Smooth muscle cell (in vitro differentiated cells): ENCODE data around the gene BPIFB3. TPM values are rescaled to one million over a fixed set of nuclear protein-coding genes. Genes with fewer than 3 reads are reported as not detected.

ENCODE experiments used
- DNase-seq: peaks from one replicate; lab custom pipeline; 2025; ENCODE audit not compliant: unreplicated experiment; lab: John Stamatoyannopoulos, UW
- H2AFZ ChIP-seq: fragments of 200-600 bp; sonication (generic); 2 replicates; pipeline ENCODE4 v1.6.0; 2016; ENCODE audit warnings: antibody characterized with exemption, low read depth, mild to moderate bottlenecking
- H3F3A ChIP-seq: fragments of 200-600 bp; sonication (generic); 2 replicates; pipeline ENCODE4 v1.6.0; 2017; ENCODE audit warnings: antibody characterized with exemption, low read depth
- H3K27ac ChIP-seq: fragments of 200-600 bp; sonication (generic); 2 replicates; pipeline ENCODE4 v1.5.1; 2016; ENCODE audit warnings: low read depth, mild to moderate bottlenecking
- H3K27me3 ChIP-seq: fragments of 200-600 bp; sonication (generic); 2 replicates; pipeline ENCODE4 v1.6.1; 2016; ENCODE audit warnings: low read depth, mild to moderate bottlenecking
- H3K36me3 ChIP-seq: fragments of 200-600 bp; sonication (generic); 2 replicates; pipeline ENCODE4 v1.5.1; 2016; ENCODE audit warnings: low read depth
- H3K4me1 ChIP-seq: fragments of 200-600 bp; sonication (generic); 2 replicates; pipeline ENCODE4 v1.5.1; 2016; ENCODE audit warnings: low read depth
- H3K4me2 ChIP-seq: fragments of 200-600 bp; sonication (generic); 2 replicates; pipeline ENCODE4 v1.6.0; 2016; ENCODE audit warnings: mild to moderate bottlenecking
- H3K4me3 ChIP-seq: fragments of 200-600 bp; sonication (generic); 2 replicates; pipeline ENCODE4 v1.5.1; 2016; ENCODE audit warnings: mild to moderate bottlenecking
- H3K79me2 ChIP-seq: fragments of 200-600 bp; sonication (generic); 2 replicates; pipeline ENCODE4 v1.6.0; 2016; ENCODE audit warnings: low read depth, mild to moderate bottlenecking
- H3K9ac ChIP-seq: fragments of 200-600 bp; sonication (generic); 2 replicates; pipeline ENCODE4 v1.6.0; 2016; ENCODE audit warnings: low read depth
- H3K9me3 ChIP-seq: fragments of 200-600 bp; sonication (generic); replicated peaks from 2 replicates; pipeline ENCODE4 v1.5.1; 2016; ENCODE audit warnings: low read depth
- H4K20me1 ChIP-seq: fragments of 200-600 bp; sonication (generic); 2 replicates; pipeline ENCODE4 v1.6.0; 2016; ENCODE audit warnings: low read depth
- CTCF ChIP-seq: fragments of 200-600 bp; sonication (generic); IDR thresholded peaks from 2 replicates; pipeline ENCODE4 v1.5.1; 2017; ENCODE audit warnings: borderline replicate concordance, mild to moderate bottlenecking, antibody characterized with exemption; ENCODE audit not compliant: insufficient read depth, poor library complexity, severe bottlenecking
- WGBS: methylation state at CpG from one replicate; pipeline ENCODE4 v1.1.7; 2016; ENCODE audit warnings: low lambda C conversion rate; 5-methylcytosine and 5-hydroxymethylcytosine counted together
- polyA plus RNA-seq: library from polyadenylated mRNA; unstranded; fragments of >200 nt; fragmentation: Nextera tagmentation; extraction: Ambion mirVana; gene quantifications from 2 replicates; pipeline ENCODE4 v1.2.1, GENCODE V29; 2016
- total RNA-seq: library from RNA; depleted of rRNA; stranded (reverse); fragments of >200 nt; gene quantifications from 2 replicates; pipeline ENCODE4 v1.2.3, GENCODE V29; 2014

BPIFB3 gene
- total and polyA plus RNA-seq, 2 experiments from 2014 or later = not detected

GRCh38 chr20:33046412-33046811, 7.3 kb upstream of the BPIFB3 start:
- Histone ChIP-seq H3K9me3 (no peaks in the 10 kb centered on the region), H2AFZ (no peak overlapping the region)
- 85% methylated on average over 3 of the region's 3 CpGs for WGBS

GRCh38 chr20:33051333-33051732, 2.4 kb upstream of the BPIFB3 start:
- Histone ChIP-seq H3K9me3 (no peaks in the 10 kb centered on the region), H3K9ac (no peak overlapping the region), H3K4me1 (no peaks in the 10 kb centered on the region), H3F3A (no peaks in the 10 kb centered on the region), H3K4me3 (no peak overlapping the region), H3K4me2 (no peak overlapping the region), H3K27ac (no peak overlapping the region), H3K27me3 (no peaks in the 10 kb centered on the region), H3K79me2 (no peaks in the 10 kb centered on the region), H3K36me3 (no peaks in the 10 kb centered on the region), H4K20me1 (no peaks in the 10 kb centered on the region), H2AFZ (no peak overlapping the region)
- WGBS = 72% methylated on average over 4 of the region's 4 CpGs
- no peak for DNase-seq
- TF ChIP-seq CTCF = no peak

More at GRCh38 chr20:33046412-33046811, 7.3 kb upstream of the BPIFB3 start:
- TF ChIP-seq CTCF = no peak
- no peaks in the 10 kb centered on the region for H3K79me2 ChIP-seq
- H3K36me3 ChIP-seq = no peaks in the 10 kb centered on the region
- H3K4me3 ChIP-seq = no peak overlapping the region
- DNase-seq = no peak
- H3K9ac ChIP-seq = no peak overlapping the region
- no peak overlapping the region for H3K4me2 ChIP-seq
- no peaks in the 10 kb centered on the region for H4K20me1 ChIP-seq
- H3K27ac ChIP-seq = no peak overlapping the region
- no peaks in the 10 kb centered on the region for H3K4me1 ChIP-seq
- H3F3A ChIP-seq = no peaks in the 10 kb centered on the region
- no peaks in the 10 kb centered on the region for H3K27me3 ChIP-seq

GRCh38 chr20:33054381-33054780, 678 bp downstream of the BPIFB3 start:
- Histone ChIP-seq H3K4me3 (no peak overlapping the region), H3K27ac (no peak overlapping the region), H3K4me1 (no peaks in the 10 kb centered on the region), H4K20me1 (no peaks in the 10 kb centered on the region), H2AFZ (no peak overlapping the region), H3F3A (no peaks in the 10 kb centered on the region), H3K4me2 (no peak overlapping the region), H3K27me3 (no peaks in the 10 kb centered on the region), H3K79me2 (no peaks in the 10 kb centered on the region), H3K9ac (no peak overlapping the region), H3K9me3 (no peaks in the 10 kb centered on the region), H3K36me3 (no peaks in the 10 kb centered on the region)
- 95% methylated on average over 7 of the region's 7 CpGs for WGBS
- TF ChIP-seq CTCF = no peak
- DNase-seq = no peak

- Histone ChIP-seq H3K9ac (no peak overlapping the region), H2AFZ (no peak overlapping the region), H4K20me1 (no peaks in the 10 kb centered on the region), H3K9me3 (no peaks in the 10 kb centered on the region), H3K4me3 (no peak overlapping the region), H3K4me1 (no peaks in the 10 kb centered on the region), H3K27me3 (no peaks in the 10 kb centered on the region), H3F3A (no peaks in the 10 kb centered on the region), H3K27ac (no peak overlapping the region), H3K4me2 (no peak overlapping the region), H3K79me2 (no peaks in the 10 kb centered on the region), H3K36me3 (no peaks in the 10 kb centered on the region)
- TF ChIP-seq CTCF = no peak
- WGBS = 90% methylated on average over 2 of the region's 2 CpGs
- DNase-seq = no peak
Measured at GRCh38 chr20:33054791-33055190, 1.1 kb downstream of the BPIFB3 start.
